HG03280 (cell line): ENCODE measurements around the gene FOXD1.

Source experiments
- ATAC-seq: cut with Tn5 transposase; IDR thresholded peaks from one replicate; pipeline ENCODE4 v1.9.1; 2021; ENCODE audit warnings: mild to moderate bottlenecking, moderate library complexity; ENCODE audit not compliant: unreplicated experiment

FOXD1 gene

GRCh38 chr5:73441378-73441777, 7.2 kb downstream of the FOXD1 start:
- no peak for ATAC-seq

- no peak for ATAC-seq
These were observed 8.3 kb downstream of the FOXD1 start for GRCh38 chr5:73440262-73440661.

- ATAC-seq: no peak
These were observed 9.7 kb downstream of the FOXD1 start for GRCh38 chr5:73438645-73439470.

- ATAC-seq: no peak
These were observed 10.6 kb downstream of the FOXD1 start for GRCh38 chr5:73437777-73438644.

GRCh38 chr5:73437101-73437776, 11.3 kb downstream of the FOXD1 start:
- ATAC-seq: no peak

- no peak for ATAC-seq
These were observed 12.0 kb downstream of the FOXD1 start for GRCh38 chr5:73436535-73437100.

GRCh38 chr5:73435759-73436534, 12.6 kb downstream of the FOXD1 start:
- no peak for ATAC-seq

GRCh38 chr5:73434907-73435306, 13.7 kb downstream of the FOXD1 start:
- ATAC-seq: no peak

- no peak for ATAC-seq
These were observed 14.1 kb downstream of the FOXD1 start for GRCh38 chr5:73434461-73434860.

GRCh38 chr5:73433982-73434342, 14.6 kb downstream of the FOXD1 start:
- no peak for ATAC-seq

GRCh38 chr5:73433272-73433981, 15.2 kb downstream of the FOXD1 start:
- no peak for ATAC-seq

- no peak for ATAC-seq
These were observed 17.2 kb downstream of the FOXD1 start for GRCh38 chr5:73431204-73431851.

- ATAC-seq: no peak
These were observed 22.5 kb downstream of the FOXD1 start for GRCh38 chr5:73426034-73426433.

- ATAC-seq: no peak
These were observed 24.0 kb downstream of the FOXD1 start for GRCh38 chr5:73424556-73424977.

GRCh38 chr5:73422164-73422563, 26.4 kb downstream of the FOXD1 start:
- no peak for ATAC-seq

- no peak for ATAC-seq
These were observed 27.9 kb downstream of the FOXD1 start for GRCh38 chr5:73420666-73421065.

- ATAC-seq: no peak
These were observed 28.8 kb downstream of the FOXD1 start for GRCh38 chr5:73419465-73420390.

GRCh38 chr5:73419117-73419464, 29.5 kb downstream of the FOXD1 start:
- ATAC-seq: no peak
